Measurements from ENCODE around the gene FALEC.
A peak's percentile ranks its signal among the peaks of the same experiment; 100 is the strongest.

FALEC gene

DNA sequence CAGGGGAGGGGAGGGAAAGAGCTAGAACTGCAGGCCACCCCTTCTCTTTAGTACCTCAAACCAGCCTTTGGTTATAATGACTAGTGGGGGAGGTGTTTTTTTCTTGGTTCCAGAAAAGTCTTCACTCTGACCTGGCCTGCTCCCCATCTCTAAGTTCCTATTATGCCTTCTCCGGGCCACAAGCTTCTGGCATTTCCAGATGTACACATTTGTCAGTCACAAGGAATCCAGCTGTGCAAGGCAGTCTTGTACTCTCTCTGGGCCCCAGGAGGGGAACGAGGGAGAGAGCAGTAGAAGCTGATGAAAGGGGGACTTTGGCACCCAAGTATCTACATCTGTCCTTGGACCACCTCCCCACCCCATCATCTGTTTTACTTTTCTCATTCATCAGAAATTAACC is 2.7 kb upstream of the FALEC start:
- no peak for DNase-seq

DNA sequence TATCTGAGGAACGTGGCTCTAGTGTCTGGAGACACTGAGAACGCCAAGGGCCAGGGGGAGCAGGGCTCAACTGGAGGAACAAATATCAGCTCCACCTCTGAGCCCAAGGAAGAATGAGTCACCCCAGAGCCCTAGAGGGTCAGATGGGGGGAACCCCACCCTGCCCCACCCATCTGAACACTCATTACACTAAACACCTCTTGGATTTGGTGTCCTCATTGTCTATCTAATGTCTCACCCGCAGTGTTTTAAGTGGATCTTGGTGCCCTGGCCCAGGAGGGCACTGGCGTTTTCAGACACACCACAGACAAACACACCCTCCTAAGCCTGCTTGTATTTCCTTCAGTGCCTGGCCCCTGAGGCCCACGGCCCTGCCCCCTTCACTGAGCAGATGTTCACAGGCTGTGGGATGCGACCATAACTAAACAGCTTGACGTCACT is 2.2 kb upstream of the FALEC start:
- DNase-seq, result no peak

DNA sequence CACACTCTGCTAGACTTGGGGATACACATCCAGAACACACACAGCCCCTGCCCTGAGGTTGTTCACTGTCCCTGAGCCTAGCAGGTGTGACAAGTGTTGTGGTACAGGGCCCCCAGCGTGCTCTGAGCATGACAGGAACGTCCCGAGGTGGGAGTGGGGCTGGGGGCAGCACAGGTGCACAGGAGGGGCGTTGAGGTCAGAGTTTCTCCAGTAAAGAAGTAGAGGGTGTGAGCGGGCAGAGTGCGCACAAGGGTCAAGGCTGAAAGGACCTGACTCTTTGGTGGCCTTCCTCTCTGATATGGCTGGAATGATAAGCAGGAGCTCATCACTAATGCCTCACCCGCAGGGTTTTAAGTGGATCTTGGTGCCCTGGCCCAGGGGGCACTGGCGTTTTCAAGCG is 1.3 kb upstream of the FALEC start:
- no peak for DNase-seq

DNA sequence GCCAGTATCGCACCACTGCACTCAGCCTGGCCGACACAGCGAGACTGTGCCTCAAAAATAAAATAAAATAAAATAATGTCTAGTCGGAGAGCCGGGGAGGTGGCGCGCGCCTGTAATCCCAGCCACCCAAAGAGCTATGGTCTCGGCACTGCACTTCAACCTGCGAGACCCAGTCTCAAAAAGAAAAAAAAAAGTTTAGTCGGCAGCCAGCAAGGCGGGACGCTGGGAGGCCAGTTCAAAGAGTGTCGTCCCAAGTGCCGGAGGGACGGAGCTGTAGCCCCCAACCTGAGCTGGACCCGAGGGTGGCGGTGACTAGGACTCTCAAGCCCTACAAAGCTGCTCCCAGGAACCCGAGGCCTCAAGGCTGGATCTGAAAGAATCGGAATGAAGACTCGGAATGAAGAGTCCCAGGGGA is 632 bp upstream of the FALEC start:
- DNase-seq, result no peak

DNA sequence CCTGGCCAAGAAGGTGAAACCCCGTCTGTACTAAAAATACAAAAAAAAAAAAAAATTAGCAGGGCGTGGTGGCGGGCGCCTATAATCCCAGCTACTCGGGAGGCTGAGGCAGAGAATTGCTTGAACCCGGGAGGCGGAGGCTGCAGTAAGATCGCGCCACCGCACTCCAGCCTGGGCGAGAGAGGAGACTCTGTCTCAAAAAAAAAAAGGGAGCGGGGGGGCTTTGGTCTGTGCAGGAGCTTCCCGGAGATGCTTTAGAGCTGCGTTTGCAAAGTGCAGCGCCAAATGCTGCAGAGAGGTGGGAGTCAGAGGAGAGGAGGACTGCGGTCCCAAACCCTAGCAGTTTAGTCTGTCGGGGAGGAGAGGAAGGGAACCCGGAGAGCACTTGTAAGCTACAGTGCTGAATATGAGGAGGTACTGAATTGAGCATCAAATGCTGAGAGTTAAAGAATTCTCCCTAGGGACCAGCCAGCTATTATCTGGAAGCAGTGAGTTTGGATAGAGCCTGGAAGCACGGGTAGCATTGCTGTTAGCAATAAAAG is 569 bp downstream of the FALEC start:
- DNase-seq, result no peak

DNA sequence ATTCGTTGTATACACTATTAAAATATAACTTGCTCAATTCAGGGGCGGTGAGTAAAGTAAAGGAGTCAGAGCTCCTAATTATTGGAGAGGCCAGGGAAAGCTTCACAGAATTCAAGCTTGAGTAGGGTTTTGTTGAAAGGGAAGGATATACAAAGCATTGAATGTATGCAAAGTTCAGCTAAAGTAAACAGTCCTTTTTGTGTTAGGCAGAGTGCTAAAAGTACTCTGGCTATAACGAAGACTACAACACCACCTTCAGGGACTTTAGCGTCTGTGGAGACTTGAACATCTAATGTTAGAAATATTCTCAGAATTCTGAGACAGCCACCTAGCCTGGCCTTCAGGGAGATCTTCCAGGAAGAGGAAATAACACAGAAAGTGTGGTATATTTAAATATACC is 1.1 kb downstream of the FALEC start:
- peak in 1 of 2 donors; percentile 16 for DNase-seq

DNA sequence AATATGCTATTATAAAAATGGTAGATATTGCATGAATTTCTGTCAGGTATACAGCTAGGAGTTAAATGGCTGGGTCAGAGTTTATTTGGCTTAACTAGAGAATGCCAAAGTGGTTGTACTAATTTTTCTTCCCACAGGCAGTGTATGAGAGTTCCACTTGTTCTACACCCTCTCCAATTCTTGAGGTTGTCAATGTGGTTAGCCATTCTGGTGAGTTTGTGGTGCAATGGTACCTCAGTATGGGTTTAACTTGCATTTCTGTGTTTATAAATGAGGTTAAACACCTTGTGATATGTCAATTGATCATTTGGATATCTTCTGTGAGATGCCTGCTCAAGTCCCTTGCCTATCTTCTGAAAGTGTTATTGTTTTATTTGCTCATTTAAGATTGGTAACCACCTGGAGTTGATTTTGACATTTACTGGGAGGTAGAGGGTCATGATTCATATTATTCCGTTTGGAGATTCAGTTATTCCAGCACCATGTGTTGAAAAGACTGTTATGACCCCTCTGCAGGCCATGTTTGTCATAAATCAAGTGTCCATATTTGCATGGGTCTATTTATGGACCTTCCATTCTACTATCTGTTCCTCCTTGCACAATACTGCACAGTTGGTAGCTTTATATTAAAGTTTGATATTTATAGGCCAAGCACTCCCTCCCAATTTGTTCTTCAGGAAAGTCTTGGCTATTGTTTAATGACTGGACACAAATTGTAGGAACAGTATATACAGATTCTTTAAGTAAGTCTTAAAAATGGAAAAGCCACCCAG is 5.8 kb downstream of the FALEC start:
- DNase-seq, result no peak

DNA sequence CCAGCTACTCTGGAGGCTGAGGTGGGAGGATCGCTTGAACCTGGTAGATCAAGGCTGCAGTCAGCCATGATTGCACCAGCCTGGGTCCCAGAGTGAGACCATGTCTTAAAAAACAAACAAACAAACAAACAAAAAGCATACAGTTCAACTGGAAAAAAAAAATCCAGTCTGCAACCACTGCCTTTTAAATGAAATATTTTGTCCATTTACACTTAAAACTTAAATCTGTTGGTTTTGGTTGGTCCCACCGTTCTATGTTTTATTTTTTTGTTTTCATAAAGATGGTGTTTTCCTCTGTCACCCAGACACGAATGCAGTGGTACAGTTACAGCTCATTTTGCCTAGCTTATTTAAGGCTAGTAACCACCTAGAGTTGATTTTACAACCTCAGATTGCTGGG is 9.8 kb downstream of the FALEC start:
- DNase-seq, result no peak

DNA sequence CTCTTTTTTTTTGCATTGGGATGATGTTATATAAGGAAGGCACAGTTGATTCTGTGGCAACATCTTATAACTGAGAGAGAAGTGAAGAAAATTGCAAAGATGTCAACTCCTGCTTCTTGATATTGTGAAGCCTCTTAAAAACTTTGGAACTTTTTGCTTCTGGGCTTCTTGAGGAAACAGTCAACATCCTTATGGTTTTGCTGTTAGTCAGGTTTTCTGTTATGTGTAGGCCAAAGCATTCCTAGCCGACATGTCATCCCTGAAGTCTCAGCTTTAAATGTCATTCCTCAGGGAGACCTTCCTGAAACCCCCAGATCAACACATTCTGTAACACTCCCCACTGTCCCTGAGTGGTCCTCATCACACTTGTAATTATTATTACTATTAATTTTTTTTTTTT is 12.6 kb downstream of the FALEC start:
- DNase-seq, result no peak

DNA sequence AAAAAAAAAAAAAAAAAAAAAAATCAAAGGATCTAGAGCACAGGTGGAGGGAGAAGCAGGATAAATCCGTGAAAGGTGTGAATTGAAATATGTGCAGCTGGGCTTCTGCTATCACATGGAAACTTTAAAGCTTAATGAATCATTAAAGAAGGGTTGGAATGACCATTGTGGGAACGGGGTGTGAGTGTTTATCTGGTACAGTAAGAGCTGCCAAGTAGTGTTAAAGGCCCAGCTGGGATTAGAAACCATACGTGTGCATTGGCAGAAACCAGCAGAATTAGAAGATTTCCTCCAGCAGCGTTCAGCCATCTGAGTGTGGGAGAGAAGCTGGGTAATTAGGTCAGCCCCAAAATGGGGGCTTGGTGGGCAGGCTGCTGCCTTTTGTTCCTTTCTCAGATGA is 13.5 kb downstream of the FALEC start:
- DNase-seq, result no peak

DNA sequence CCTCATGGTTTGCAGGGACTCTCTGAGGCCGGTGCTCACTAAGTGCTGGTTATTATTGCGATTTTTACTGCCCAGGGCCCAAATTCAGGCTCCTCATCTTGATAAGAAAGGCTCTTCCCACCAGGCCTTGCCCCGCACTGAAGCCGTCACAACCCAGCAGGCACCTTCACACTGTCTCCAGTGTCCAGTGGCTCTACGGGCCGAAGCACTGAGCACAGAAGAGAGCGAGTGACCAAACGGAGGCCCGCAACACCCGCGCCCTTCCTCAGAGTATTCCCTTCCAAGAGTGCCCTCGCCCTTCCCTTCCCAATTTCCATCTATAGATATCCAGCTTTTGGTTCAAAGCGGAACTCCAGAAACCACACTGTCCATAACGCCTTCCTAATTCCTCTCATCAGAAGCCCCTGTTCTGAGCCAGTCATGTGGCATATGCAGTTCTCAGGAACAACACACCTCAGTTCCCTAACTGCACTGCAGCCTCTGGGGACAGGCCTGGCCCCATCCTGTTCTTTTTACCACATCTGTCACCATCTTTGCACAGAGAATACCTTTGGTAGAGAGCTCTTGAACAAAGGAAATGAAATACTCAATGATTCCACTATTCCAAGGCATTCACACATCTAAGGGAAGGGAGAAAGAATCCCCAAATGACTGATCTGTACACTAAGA is 15.1 kb downstream of the FALEC start:
- no peak for DNase-seq

DNA sequence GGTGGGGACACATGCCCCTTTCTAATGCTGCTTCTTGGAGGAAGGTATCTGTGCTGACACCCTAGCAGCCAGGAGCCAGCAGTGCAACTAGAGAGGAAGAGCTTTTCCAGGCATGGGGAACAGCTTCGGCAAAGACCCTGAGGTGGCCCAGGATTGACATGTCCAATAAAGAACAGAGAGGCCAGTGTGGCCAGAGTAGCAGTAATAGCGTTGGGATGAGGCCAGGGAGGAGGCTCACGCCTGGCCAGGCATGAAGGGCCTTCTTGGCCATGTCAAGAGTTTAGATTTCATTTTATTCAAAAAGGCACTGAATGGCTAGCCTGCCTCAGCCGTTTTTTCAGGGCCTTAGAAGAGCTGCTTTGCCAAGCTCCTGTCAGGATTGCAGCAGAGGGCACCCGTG is 17.3 kb downstream of the FALEC start:
- DNase-seq, result no peak

DNA sequence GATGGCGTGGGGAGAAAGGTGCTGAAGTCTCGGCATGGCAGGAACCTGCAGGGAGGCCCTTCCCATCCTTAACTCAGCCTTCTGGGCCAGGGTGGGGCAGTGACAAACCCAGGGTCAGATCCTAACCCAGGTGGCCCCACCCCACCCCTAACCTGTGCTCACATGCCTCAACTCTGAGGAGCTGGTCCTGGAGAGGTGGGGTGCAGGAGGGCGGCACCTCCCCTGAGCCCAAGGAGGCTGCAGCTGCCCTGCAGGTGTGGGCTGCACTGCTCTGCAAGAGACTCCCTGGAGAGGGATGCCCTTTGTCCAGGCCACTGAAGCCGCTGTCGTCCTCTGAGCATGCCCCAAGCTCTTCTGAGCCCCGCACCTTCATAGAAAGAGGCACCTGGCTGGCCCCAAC is 18.4 kb downstream of the FALEC start:
- no peak for DNase-seq

DNA sequence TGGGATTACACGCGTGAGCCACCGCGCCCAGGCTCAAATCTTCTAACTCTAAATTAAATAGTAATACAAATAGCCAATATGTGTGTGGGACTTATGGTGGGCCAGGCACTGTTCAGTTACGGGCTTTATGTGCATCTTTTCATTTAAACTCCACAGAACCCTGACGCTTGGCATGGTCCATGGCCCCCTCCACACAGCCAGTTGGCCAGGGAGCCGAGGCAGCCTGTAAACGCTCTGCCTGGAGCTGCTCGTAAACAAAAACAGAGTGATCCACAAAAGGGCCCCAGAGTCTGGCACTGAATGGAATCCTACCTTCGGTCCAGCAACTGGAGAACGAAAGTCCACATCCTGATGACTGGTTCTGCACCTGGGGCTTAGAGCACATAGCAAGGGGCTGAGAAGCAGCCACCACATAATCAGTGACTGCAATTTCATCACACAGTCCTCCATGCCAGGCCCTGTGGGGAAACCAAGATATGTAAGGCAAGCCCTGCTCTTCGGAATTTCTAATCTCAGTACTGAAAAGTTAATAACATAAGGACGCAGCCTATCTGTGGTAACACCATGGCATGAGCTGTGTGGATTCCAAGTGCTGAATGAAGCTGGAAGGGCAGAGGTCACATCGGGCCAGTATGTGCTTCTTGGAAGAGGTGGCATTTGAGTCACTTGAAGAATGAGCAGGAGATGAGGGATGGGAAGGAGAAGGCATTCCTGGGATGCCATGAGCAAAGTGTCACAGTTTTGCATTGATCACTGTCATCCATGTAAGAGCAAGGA is 20.1 kb downstream of the FALEC start:
- no peak for DNase-seq

DNA sequence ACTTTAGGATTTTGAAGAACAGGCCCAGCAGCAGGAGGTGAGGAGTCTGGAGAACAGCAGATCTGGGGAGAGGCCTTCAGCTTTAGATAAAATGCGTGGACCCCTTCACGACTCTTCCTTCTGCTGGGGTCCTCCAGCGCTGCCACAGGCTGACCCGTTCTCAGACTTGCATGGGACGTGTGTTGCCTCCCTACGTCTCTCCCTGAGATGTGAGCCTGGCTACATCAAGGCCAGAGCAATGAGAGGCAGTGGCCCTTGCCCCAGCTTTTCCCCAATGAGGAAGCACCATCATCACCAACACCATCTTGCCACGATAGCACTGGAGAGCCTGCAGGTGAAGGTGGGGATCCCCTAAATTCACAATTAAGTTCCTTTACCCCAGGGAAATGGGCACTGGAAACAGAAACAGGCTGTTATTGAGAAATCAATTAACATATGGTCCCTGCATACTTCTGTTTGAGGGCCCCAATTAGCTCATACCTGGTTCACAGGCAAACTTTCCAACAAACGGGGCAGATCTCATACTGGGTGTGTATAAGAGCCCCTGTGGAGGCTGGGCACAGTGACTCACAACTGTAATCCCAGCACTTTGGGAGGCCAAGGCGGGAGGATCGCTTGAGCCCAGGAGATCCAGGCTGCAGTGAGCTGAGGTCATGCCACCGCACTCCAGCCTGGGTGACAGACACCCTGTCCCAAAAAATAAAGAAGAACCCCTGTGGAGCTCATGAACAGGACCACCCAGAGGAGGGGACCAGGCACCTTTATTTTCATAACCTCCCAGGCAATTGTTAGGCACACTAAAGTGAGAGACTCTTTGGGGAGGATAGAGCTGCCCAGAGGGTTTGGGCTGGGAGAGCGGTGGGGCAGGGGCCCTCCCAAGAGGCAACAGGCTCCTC is 21.5 kb downstream of the FALEC start:
- no peak for DNase-seq

DNA sequence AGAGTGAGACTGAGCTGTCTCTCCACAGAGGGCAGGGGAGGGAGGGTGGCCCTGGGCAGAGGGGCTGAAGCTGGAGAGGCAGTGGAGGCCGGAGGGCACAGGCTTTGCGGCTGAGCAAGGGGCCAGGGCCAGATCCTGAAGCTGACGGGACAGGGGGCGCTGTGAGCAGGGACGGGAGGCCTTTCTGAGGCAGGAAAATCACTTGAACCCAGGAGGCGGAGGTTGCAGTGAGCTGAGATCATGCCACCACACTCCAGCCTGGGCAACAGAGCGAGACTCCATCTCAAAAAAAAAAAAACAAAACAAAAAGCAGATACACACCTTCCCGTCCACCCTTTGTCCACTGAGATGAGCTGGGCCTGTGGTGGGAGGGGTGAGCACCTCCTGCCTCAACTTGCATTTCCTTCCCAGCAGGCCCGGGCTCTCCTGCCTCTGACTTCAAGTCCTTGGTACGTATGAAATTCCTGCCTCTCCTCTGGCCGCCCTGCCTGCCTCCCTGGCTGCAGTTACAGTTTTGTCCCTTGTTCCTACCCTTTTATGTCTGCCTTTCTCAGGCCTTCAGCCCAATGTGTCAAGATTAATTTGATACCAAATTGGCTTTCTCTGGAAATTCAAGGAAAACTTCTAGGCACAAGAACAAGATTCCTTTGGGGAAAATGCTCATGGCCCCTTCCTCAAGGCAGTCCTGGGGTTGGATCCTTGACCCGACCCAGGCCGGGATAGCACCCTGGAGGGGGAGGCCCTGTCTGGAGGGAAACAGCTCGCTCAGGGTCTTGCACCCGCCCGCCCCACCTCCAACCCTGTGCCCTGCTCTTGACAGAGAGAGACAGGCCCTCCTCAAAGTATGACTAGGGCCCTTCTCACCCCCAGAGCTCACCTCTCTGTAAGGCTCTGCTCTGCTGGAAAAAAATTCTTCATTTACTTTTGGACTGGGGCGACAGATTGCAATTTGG is 22.5 kb downstream of the FALEC start:
- no peak for DNase-seq

DNA sequence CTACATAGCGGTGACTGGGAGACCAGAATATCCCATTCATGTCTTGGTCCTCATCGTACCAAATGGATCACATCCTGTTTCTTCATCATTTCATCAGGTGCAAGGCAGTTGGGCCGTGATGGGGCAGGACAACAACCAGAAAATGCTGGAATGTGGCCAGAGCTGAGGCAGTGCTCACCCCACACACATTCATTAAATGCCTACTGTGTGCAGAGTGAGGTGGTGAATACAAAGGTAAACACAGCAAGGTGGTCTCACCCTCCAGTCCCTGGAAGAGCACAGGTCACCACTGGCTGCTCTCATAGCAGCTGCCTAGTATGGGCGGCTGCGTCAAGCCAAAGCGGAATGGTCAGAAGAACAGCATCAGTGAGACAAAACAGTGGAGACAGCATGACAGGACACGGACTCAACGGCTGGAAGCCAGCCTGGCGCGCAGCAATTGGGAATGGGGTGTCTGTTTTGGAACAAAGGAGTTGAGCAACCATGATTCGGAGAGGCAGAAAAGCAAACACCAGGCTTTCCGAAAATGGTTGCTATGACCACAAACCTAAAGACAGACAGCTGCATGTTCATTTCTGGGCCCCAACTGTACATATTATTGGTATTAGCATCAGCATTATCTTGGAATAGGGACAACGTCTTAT is 28.1 kb downstream of the FALEC start:
- DNase-seq, result no peak

DNA sequence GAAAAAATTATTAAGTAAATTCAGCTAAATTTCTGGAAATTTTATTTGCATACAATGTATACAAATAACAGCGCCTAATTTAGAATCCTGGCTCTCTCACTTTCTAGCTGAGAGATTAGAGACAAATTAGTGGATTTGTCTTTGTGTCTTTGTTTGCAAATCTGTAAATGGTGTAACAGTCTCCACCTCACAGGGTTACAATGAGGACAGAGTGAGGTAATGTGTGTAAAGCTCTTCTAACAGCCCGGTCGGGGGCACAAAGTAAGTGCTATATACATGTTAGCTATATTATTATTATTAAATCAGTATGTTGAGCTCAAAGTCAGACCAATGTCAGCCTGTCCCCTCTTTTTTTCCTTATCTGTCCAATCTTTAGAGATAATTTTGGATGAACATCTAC is 28.7 kb downstream of the FALEC start:
- DNase-seq, result no peak

DNA sequence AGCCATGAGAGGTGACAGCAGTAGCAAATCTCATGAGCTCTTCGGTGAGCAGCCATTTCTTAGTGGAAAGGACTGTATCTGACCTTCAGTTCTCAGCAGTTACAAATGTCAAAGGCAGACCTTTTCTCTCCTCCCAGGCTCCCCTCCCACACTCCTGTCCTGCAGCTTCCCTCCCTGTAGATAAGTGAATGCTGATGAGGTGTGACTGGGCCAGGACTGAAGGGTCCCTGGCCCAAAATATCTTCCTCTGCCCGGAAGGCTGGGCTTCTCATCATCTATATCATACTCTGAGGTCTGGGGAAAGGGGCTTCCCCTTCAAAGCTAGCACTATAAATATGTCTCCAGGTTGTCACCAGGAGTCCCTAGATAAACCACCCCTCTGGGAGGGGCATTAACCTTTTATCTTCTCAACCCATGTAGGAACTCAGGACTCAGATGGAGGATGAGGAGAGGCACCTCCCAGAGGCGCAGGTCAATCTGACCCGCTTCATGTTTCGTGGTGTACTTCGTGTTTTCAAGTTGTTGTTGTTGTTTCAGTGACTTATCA is 30.0 kb downstream of the FALEC start:
- no peak for DNase-seq

DNA sequence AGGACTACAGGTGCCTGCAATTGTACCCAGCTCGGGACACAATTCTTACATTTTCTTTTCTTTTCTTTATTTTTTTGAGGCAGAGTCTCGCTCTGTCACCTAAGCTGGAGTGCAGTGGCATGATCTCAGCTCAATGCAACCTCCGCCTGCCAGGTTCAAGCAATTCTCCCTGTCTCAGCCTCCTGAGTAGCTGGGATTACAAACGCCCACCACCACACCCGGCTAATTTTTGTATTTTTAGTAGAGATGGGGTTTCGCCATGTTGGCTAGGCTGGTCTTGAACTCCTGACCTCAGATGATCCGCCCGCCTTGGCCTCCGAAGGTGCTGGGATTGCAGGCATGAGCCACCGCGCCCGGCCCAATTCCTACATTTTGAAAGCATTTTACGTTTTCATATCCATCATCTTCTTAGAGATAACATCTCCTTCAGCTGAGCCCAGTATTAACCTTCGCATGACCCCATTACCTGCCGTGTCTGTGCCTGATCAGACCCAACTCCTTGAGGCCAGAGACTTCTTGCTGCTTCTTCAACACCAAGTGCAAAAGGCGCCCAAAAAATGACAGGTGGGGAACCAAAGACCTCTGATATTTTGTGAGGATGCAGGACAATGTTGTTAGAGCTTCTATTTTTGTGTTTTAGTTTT is 30.9 kb downstream of the FALEC start:
- no peak for DNase-seq

All from CD4-positive, alpha-beta T cell treated with Interferon alpha-2 for 1 hour (primary cell).